Lung (tissue), 12 donors: ENCODE results near the gene PXT1. TPM values are rescaled to one million over a fixed set of nuclear protein-coding genes. Genes with fewer than 3 reads are reported as not detected.

Source experiments
- ATAC-seq: fragments of 200-7000 bp; cut with Tn5 transposase; one replicate; pipeline ENCODE4 v1.9.1; 2020; ENCODE audit warnings: moderate number of reproducible peaks; ENCODE audit not compliant: insufficient read depth, low FRiP score
- DNase-seq, 3 donors: peaks; one replicate each; pipeline ENCODE4 v3.0.0-alpha.2; 2013 to 2017
- H3K27ac ChIP-seq, 2 donors: one replicate each; pipeline ENCODE4 v1.5.1; 2013; ENCODE audit warnings: mild to moderate bottlenecking in 2 of 2, moderate library complexity in 2 of 2, control low read depth in 1 of 2, inconsistent platforms in 1 of 2, low read depth in 1 of 2, low read length in 1 of 2
- H3K27me3 ChIP-seq, 3 donors: one replicate each; pipeline ENCODE4 v1.5.1; 2013; ENCODE audit warnings: low read length in 2 of 3; ENCODE audit not compliant: control insufficient read depth in 3 of 3, insufficient read depth in 3 of 3
- H3K36me3 ChIP-seq, 4 donors: one replicate each; pipeline ENCODE4 v1.5.1; 2013; ENCODE audit warnings: low read length in 4 of 4, mild to moderate bottlenecking in 1 of 4, moderate library complexity in 1 of 4; ENCODE audit not compliant: control insufficient read depth in 4 of 4, insufficient read depth in 4 of 4
- H3K4me1 ChIP-seq, 5 donors: one replicate each; pipeline ENCODE4 v1.5.1; 2013; ENCODE audit warnings: low read length in 5 of 5, mild to moderate bottlenecking in 2 of 5, moderate library complexity in 1 of 5; ENCODE audit not compliant: control insufficient read depth in 5 of 5, insufficient read depth in 5 of 5
- H3K4me3 ChIP-seq: one replicate; pipeline ENCODE4 v1.5.1; 2013; ENCODE audit warnings: mild to moderate bottlenecking, control low read depth, moderate library complexity
- H3K9ac ChIP-seq, 2 donors: one replicate each; pipeline ENCODE4 v1.5.1; 2013; ENCODE audit warnings: low read length in 2 of 2, control low read depth in 1 of 2; ENCODE audit not compliant: insufficient read depth in 1 of 2
- H3K9me3 ChIP-seq, 4 donors: one replicate each; pipeline ENCODE4 v1.5.1; 2013; ENCODE audit warnings: low read length in 3 of 4, mild to moderate bottlenecking in 1 of 4, moderate library complexity in 1 of 4; ENCODE audit not compliant: control insufficient read depth in 4 of 4, insufficient read depth in 3 of 4
- WGBS, 2 donors: extraction: QIAGEN DNeasy Blood & Tissue Kit; methylation state at CpG; one replicate each; pipeline ENCODE4 v1.1.7; 2013; 5-methylcytosine and 5-hydroxymethylcytosine counted together
- polyA plus RNA-seq, 2 donors: library from polyadenylated mRNA; stranded (reverse); fragments of 200-250 nt; gene quantifications; one replicate each; pipeline ENCODE4 v1.2.1, GENCODE V29; 2013
- total RNA-seq, 2 donors: library from RNA; depleted of rRNA in 1 of 2; stranded (reverse); fragments of >200 nt in 1 of 2; gene quantifications; one replicate each; pipeline ENCODE4 v1.2.1, GENCODE V29; 2014 to 2021
- TF ChIP-seq, protein P1 (sequence below): IDR thresholded peaks from 2 replicates; pipeline ENCODE4 v1.5.1; 2012; ENCODE audit warnings: mild to moderate bottlenecking; ENCODE audit errors: control extremely low read depth, extremely low read depth
- donor health status: control.
- donor health status: control.
- donor health status: Bipolar disorder and iron deficiency.
- donor health status: healthy.
- donor health status: DM: yes; HTN: yes; CAD: no.

The PXT1 gene
- total and polyA plus RNA-seq, 4 donors = 0.06 to 0.12 TPM; not detected in 2

DNA sequence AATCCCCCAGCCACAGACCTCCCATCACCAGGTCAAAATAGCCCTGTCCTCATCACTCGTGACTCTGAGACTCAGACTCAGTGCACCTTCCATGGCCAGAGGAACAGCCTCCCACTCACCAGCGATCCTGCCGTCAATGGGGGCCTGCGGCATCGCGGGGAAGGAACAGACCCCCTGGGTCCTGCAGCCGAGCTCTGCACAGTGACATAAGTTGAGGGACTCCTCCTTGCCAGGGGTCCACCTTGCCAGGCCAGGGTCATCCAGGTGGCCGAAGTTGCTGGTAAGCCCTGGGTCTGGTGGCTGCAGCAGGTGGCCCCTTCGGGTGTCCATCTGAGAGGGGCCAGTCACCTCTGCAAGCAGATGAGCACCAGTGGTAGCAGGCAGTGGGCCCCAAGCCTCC is 71.4 kb downstream of the PXT1 start:
- Histone ChIP-seq H3K36me3 (peaks cover 0 to 8% (median 0%) of the 10 kb centered on the region in 4 donors), H3K4me1 (no peaks in the 10 kb centered on the region), H3K27me3 (peaks cover 0 to 6% (median 0%) of the 10 kb centered on the region in 3 donors), H3K9me3 (no peaks in the 10 kb centered on the region), H3K9ac (no peak overlapping the region), H3K4me3 (no peak overlapping the region), H3K27ac (no peak overlapping the region)
- DNase-seq (no peak), ATAC-seq (no peak)
- TF ChIP-seq, protein P1, sequence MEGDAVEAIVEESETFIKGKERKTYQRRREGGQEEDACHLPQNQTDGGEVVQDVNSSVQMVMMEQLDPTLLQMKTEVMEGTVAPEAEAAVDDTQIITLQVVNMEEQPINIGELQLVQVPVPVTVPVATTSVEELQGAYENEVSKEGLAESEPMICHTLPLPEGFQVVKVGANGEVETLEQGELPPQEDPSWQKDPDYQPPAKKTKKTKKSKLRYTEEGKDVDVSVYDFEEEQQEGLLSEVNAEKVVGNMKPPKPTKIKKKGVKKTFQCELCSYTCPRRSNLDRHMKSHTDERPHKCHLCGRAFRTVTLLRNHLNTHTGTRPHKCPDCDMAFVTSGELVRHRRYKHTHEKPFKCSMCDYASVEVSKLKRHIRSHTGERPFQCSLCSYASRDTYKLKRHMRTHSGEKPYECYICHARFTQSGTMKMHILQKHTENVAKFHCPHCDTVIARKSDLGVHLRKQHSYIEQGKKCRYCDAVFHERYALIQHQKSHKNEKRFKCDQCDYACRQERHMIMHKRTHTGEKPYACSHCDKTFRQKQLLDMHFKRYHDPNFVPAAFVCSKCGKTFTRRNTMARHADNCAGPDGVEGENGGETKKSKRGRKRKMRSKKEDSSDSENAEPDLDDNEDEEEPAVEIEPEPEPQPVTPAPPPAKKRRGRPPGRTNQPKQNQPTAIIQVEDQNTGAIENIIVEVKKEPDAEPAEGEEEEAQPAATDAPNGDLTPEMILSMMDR = no peak
- 95 to 98% methylated on average over 9 of the region's 9 CpGs for WGBS, 2 donors

DNA sequence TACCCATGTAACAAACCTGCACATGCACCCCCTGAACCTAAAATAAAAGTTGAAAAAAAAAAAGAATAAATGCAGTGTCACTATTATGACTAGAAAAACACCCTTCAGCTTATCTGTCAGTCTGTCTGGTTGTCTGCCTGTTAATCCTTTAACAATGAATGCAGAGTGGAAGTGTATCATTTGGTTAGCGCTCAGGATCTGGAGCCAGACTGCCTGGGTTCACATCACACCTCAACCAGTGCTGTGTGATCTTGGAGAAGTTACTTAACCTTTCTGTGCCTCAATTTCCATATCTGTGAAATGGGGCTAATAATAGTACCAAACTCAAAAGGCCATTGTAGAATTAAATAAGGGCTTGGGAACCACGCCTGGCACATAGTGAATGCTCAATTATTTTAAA is 72.0 kb downstream of the PXT1 start:
- no peak for ATAC-seq
- WGBS, 2 donors = 100% methylated on average over 2 of the region's 2 CpGs

DNA sequence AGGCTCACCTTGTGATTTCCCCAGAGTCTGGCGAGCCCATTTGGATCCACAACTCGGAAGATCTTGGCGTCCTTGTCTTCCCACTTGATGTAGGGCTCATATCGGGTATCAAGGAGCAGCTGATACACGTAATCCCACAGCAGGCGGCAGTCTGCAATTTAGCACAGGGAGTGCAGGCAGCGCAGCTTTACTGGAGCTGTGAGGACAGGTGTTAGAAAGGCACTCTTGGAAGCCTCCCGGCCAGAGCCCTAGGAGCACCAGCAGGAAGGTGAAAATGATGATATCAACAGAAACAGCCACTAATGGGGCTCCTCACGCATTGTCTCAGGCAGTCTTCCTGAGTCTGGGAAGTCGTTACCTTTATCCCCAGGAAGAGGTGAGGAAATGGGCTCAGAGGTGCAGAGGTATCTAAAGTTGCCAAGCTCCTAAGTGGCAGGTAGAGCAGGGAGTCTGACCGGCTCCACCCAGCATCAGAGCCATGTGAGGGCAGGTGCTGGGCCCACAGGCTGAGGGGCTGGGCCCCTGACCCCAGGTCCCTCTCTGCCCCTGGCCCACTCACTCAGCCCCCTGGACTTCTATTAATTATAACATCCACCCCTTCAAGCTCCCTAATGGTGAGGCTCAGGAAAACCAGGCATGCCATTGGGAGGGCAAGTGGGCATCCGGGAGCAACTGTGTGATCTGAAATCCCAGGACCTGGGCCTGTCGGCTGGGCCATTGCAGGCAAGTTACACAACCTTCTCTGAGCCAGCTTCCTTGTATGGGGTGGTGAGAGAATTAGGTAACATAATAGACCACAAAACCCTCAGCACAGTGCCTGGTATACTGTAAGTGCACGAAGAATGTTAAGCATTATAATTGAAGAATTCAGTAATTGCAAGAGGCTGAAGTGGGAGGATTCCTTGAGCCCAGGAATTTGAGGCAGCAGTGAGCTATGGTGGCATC is 73.5 kb downstream of the PXT1 start:
- DNase-seq (no peak), ATAC-seq (peak; percentile 36)
- TF ChIP-seq, protein P1 = no peak
- 70 to 82% methylated on average over 14 of the region's 14 CpGs for WGBS, 2 donors
- H3K9me3 ChIP-seq = no peaks in the 10 kb centered on the region
- H3K4me3 ChIP-seq = no peak overlapping the region
- H3K27me3 ChIP-seq = peaks cover 0 to 6% (median 0%) of the 10 kb centered on the region in 3 donors
- no peaks in the 10 kb centered on the region for H3K4me1 ChIP-seq
- no peak overlapping the region for H3K9ac ChIP-seq
- H3K27ac ChIP-seq = no peak overlapping the region
- H3K36me3 ChIP-seq = peaks cover 0 to 8% (median 0%) of the 10 kb centered on the region in 4 donors

More for the DNA sequence above, 72.0 kb downstream of the PXT1 start:
- Histone ChIP-seq H3K27ac (no peak overlapping the region), H3K9me3 (no peaks in the 10 kb centered on the region), H3K4me1 (no peaks in the 10 kb centered on the region), H3K27me3 (peaks cover 0 to 6% (median 0%) of the 10 kb centered on the region in 3 donors), H3K4me3 (no peak overlapping the region), H3K36me3 (peaks cover 0 to 8% (median 0%) of the 10 kb centered on the region in 4 donors), H3K9ac (no peak overlapping the region)
- TF ChIP-seq, protein P1 = no peak
- no peak for DNase-seq
